K562 (cell line): Measurements from ENCODE around the gene C1orf216. TPM values are rescaled to one million over a fixed set of nuclear protein-coding genes. Genes with fewer than 3 reads are reported as not detected.

ENCODE experiments used
- BDP1 ChIP-seq: IDR thresholded peaks from 3 replicates; pipeline ENCODE4 v1.6.1; 2011; ENCODE audit not compliant: insufficient read length, insufficient read depth
- BMI1 ChIP-seq: fragments of 150-350 bp; IDR thresholded peaks from 2 replicates; pipeline ENCODE4 v1.6.1; 2014; ENCODE audit warnings: low read length
- CBFA2T3 ChIP-seq: fragments of 450-650 bp; IDR thresholded peaks from 2 replicates; pipeline ENCODE4 v1.6.1; 2017
- CCNT2 ChIP-seq: IDR thresholded peaks from 2 replicates; pipeline ENCODE4 v1.6.1; 2011; ENCODE audit warnings: borderline replicate concordance, low read depth, mild to moderate bottlenecking, moderate library complexity, mixed read lengths, low read length; ENCODE audit not compliant: insufficient read length; ENCODE audit errors: extremely low read depth
- CREB1 ChIP-seq, 2 experiments: sonication (generic) in 1 of 2; formaldehyde crosslinking in 1 of 2; IDR thresholded peaks; 2 replicates each; pipeline versions ENCODE4 v1.6.1 to v1.8.0; 2012 to 2022; ENCODE audit warnings: inconsistent platforms in 1 of 2, mild to moderate bottlenecking in 1 of 2, missing genetic modification reagents in 1 of 2, moderate library complexity in 1 of 2
- EP300 ChIP-seq: IDR thresholded peaks from 2 replicates; pipeline ENCODE4 v1.6.1; 2012; ENCODE audit warnings: low read length, improper control_type of control experiment
- GABPB2 ChIP-seq: fragments of 250-450 bp; sonication (Bioruptor Pico); conservative IDR thresholded peaks from 2 replicates; pipeline ENCODE4 v1.5.1; 2021; ENCODE audit warnings: mild to moderate bottlenecking
- GATAD2A ChIP-seq: fragments of 450-650 bp; IDR thresholded peaks from 2 replicates; pipeline ENCODE4 v1.6.1; 2017
- HCFC1 ChIP-seq: IDR thresholded peaks from 2 replicates; pipeline ENCODE4 v1.6.1; 2012; ENCODE audit warnings: low read depth, low read length, improper control_type of control experiment
- HDAC8 ChIP-seq: fragments of 450-650 bp; IDR thresholded peaks from 2 replicates; pipeline ENCODE4 v1.6.1; 2016; ENCODE audit warnings: mild to moderate bottlenecking, missing genetic modification characterization, moderate library complexity, missing compliant biosample characterization
- HOMEZ ChIP-seq: fragments of 250-450 bp; sonication (Bioruptor Pico); IDR thresholded peaks from 2 replicates; pipeline ENCODE4 v1.4.0; 2020; ENCODE audit warnings: mild to moderate bottlenecking, moderate library complexity
- MAZ ChIP-seq, 2 experiments: fragments of 450-650 bp in 1 of 2; sonication (generic) in 1 of 2; formaldehyde crosslinking; IDR thresholded peaks in 1 of 2; conservative IDR thresholded peaks in 1 of 2; 2 replicates each; pipeline versions ENCODE4 v1.4.0 to v1.5.0; 2020; ENCODE audit warnings: mild to moderate bottlenecking in 1 of 2, missing genetic modification reagents in 1 of 2
- MLLT1 ChIP-seq, 2 experiments: fragments of 450-650 bp; IDR thresholded peaks; 2 replicates each; pipeline ENCODE4 v1.6.1; 2016
- NR2F6 ChIP-seq: fragments of 450-650 bp; formaldehyde crosslinking; IDR thresholded peaks from 2 replicates; pipeline ENCODE4 v1.4.0; 2020; ENCODE audit warnings: mild to moderate bottlenecking
- NR3C1 ChIP-seq: sonication (generic); formaldehyde crosslinking; IDR thresholded peaks from 2 replicates; pipeline ENCODE4 v1.8.1; 2022; ENCODE audit warnings: missing genetic modification reagents
- PHF8 ChIP-seq: fragments of 200-600 bp; sonication (generic); IDR thresholded peaks from 2 replicates; pipeline ENCODE4 v1.6.1; 2012; ENCODE audit warnings: mixed run types, mild to moderate bottlenecking, inconsistent platforms, low read length, moderate library complexity, borderline replicate concordance
- PRMT5 ChIP-seq: sonication (generic); formaldehyde crosslinking; IDR thresholded peaks from 2 replicates; pipeline ENCODE4 v1.5.0; 2020; ENCODE audit warnings: missing genetic modification reagents
- RFX7 ChIP-seq: fragments of 250-450 bp; sonication (Bioruptor Pico); IDR thresholded peaks from 2 replicates; pipeline ENCODE4 v1.5.1; 2021; ENCODE audit warnings: mild to moderate bottlenecking
- TAF1 ChIP-seq: IDR thresholded peaks from 2 replicates; pipeline ENCODE4 v1.6.1; 2011; ENCODE audit warnings: mild to moderate bottlenecking, low read length, moderate library complexity; ENCODE audit not compliant: insufficient read depth, control insufficient read depth, severe bottlenecking; ENCODE audit errors: extremely low read depth
- TAL1 ChIP-seq: fragments of 450-650 bp; IDR thresholded peaks from 2 replicates; pipeline ENCODE4 v1.6.1; 2016; ENCODE audit warnings: mild to moderate bottlenecking
- TOE1 ChIP-seq, 2 experiments: fragments of 450-650 bp in 1 of 2; sonication (generic) in 1 of 2; formaldehyde crosslinking in 1 of 2; IDR thresholded peaks; 2 replicates each; pipeline versions ENCODE4 v1.7.1 to v1.8.0; 2016 to 2022; ENCODE audit warnings: borderline replicate concordance in 2 of 2, mild to moderate bottlenecking in 2 of 2, antibody characterized with exemption in 1 of 2, inconsistent platforms in 1 of 2, low read depth in 1 of 2, missing genetic modification reagents in 1 of 2, moderate library complexity in 1 of 2
- ZBTB2 ChIP-seq: fragments of 450-650 bp; IDR thresholded peaks from 2 replicates; pipeline ENCODE4 v1.6.1; 2016; ENCODE audit warnings: antibody characterized with exemption
- ZNF175 ChIP-seq: fragments of 200-800 bp; sonication (Bioruptor generic); IDR thresholded peaks from 2 replicates; pipeline ENCODE4 v1.6.1; 2016; ENCODE audit warnings: low read depth, mild to moderate bottlenecking, missing genetic modification characterization, missing compliant biosample characterization
- polyA plus RNA-seq, 8 experiments: library from polyadenylated mRNA; depleted of rRNA in 4 of 8; stranded (reverse) in 5 of 8; unstranded in 3 of 8; fragments of >200 nt; fragmentation: Nextera tagmentation in 2 of 8; fragmentation: Illumina TruSeq in 1 of 8; extraction: Ambion mirVana in 2 of 8; extraction: Trizol in 1 of 8; gene quantifications; 2 replicates each; pipeline versions ENCODE4 v1.2.1 to v1.2.3, GENCODE V29; 2011 to 2014; ENCODE audit warnings: inconsistent platforms in 1 of 8, missing spikeins in 1 of 8
- total RNA-seq, 7 experiments: library from RNA; depleted of rRNA in 6 of 7; stranded (reverse); fragments of >200 nt in 6 of 7; fragmentation: Illumina TruSeq in 2 of 7; extraction: Trizol in 2 of 7; gene quantifications; 2 replicates each; pipeline versions ENCODE4 v1.2.1 to v1.2.3, GENCODE V29; 2011 to 2021; ENCODE audit warnings: low replicate concordance in 1 of 7

Gene C1orf216
- total and polyA plus RNA-seq, 9 of the 15 experiments (the other 6 are each of a cell fraction or from before 2014, with no cell fraction given), result 3.4 to 25.1 (median 15.0) TPM

- peak; percentile 82; the same call in 1 of the 2 replicates for TF ChIP-seq NR3C1 (CRISPR knock-in tag)
- peak; percentile 87 for TF ChIP-seq CCNT2
- TF ChIP-seq NR2F6 (CRISPR knock-in tag), result no peak
- no peak for TF ChIP-seq HDAC8 (tag)
- TF ChIP-seq TOE1 (IDR thresholded peaks at IDR 0.05; ENCODE audit: borderline replicate concordance), result peak; percentile 80
- TF ChIP-seq TOE1 (CRISPR knock-in tag; IDR thresholded peaks at IDR 0.05; ENCODE audit: borderline replicate concordance, low read depth), result no peak
- peak; percentile 83 for TF ChIP-seq PHF8
- TF ChIP-seq ZBTB2, result peak; percentile 73
- TF ChIP-seq MAZ (CRISPR knock-in tag; conservative IDR thresholded peaks at IDR 0.05 in 1 of 2, IDR thresholded peaks at IDR 0.05 in 1 of 2), result peak in 1 of 2 experiments; percentile 52; a peak in 3 of 4 replicates
- peak; percentile 32; the same call in 1 of the 2 replicates for TF ChIP-seq HCFC1
- no peak for TF ChIP-seq BMI1
- 0 out of 2 replicates have a peak, but pooled peaks have one; percentile 10 for TF ChIP-seq RFX7 (CRISPR knock-in tag)
- peak; percentile 63 for TF ChIP-seq TAF1
- TF ChIP-seq BDP1, result no peak
- peak; percentile 52 to 63; a peak in 1 of 4 replicates for TF ChIP-seq MLLT1 (IDR thresholded peaks at IDR 0.05)
- 0 out of 2 replicates have a peak, but pooled peaks have one; percentile 17 for TF ChIP-seq HOMEZ (CRISPR knock-in tag)
- TF ChIP-seq GATAD2A, result 0 out of 2 replicates have a peak, but pooled peaks have one; percentile 32
- no peak for TF ChIP-seq GABPB2 (CRISPR knock-in tag)
- peak; percentile 24; the same call in 1 of the 2 replicates for TF ChIP-seq ZNF175 (CRISPR knock-in tag)
- TF ChIP-seq PRMT5 (CRISPR knock-in tag), result no peak
- TF ChIP-seq EP300, result no peak
- peak; percentile 41 for TF ChIP-seq CREB1 (IDR thresholded peaks at IDR 0.05)
- TF ChIP-seq CREB1 (CRISPR knock-in tag; IDR thresholded peaks at IDR 0.05), result no peak
- no peak for TF ChIP-seq TAL1
- TF ChIP-seq CBFA2T3, result peak; percentile 13; the same call in 1 of the 2 replicates
These were observed at the start of gene C1orf216 (continued) for GRCh38 chr1:35718492-35719336.
